T-helper 2 cell (primary cell): ENCODE measurements around the gene HIGD1A.
A peak's percentile ranks its signal among the peaks of the same experiment; 100 is the strongest.

Experiments used
- DNase-seq, 5 experiments: peaks; one replicate each; pipeline versions ENCODE4 v3.0.0 to v3.0.0-alpha.2; 2012 to 2022

Gene HIGD1A

DNA sequence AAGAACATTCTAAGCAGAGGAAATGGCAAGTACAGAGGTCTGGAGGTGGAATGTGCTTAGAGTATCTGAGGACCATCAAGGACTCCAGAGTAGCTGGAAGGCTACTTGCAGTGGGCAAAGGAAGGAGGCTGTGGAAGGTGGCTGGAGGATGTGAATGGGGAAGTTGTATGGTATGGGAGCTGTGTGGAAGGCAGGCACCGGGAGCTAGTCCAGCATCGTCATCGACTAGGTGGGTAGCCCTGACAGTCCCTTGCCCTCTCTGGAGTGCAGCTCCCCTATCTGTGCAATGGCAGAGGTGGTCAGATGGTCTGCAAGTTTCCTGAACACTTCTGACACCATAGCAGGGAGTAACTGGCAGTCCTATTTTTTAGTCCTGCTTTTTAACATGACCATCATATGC is 50.5 kb downstream of the HIGD1A start:
- no peak for DNase-seq

DNA sequence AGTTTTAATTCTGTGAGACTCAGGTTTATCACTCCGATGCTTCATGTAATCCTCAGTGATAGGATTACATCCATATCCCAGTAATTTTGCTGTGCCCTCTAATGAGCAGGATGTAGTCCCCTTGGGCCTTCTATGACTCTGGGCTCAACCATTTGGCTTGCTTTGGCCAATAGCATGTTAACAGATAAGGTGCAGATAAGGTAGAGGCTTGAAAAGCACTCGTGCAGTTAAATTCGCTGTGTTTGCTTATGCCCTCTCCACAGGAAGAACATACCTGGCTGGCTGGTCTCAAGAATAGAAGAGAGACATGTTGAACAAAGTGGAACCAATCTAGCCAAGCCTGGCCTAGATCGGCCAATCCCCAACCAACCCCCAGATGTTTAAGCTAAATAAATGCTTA is 51.3 kb downstream of the HIGD1A start:
- no peak for DNase-seq

DNA sequence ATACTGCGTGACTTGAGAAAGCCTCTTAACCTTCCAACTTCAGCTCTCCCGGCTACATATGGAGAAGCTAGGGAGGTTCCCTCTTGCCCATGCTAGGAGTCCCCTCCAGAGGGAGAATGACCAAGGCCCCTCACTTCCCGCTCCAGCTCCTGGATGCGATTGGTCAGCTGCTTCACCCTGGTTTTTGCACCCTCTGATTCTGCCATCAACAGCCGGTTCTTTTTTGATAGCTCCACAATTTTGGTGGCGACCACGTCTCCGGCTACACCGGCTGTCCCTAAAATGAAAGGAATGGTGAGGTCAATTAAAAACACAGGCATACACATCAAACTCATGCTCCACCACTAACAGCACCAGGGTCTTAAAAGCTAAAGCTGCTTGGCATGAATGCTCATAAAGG is 51.8 kb downstream of the HIGD1A start:
- no peak for DNase-seq

DNA sequence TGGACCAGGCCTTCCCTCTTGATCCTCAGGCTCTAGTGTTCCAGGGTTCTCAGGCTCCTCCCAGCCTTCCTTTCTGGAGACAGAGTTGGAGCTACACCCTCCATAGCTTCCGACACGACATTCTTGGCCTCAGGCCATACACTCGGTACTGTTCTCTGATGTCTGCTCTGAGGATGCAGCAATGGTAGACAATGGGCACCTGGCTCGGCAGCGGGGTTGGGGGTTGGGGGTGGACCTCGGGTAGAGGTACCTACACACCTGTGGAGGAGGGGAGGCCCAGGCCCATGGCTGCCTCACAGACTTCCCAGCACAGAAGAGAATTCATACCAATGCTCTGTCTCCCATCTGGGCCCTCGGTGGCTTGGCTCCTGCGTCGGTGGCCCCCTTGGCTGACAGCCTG is 52.7 kb downstream of the HIGD1A start:
- no peak for DNase-seq

DNA sequence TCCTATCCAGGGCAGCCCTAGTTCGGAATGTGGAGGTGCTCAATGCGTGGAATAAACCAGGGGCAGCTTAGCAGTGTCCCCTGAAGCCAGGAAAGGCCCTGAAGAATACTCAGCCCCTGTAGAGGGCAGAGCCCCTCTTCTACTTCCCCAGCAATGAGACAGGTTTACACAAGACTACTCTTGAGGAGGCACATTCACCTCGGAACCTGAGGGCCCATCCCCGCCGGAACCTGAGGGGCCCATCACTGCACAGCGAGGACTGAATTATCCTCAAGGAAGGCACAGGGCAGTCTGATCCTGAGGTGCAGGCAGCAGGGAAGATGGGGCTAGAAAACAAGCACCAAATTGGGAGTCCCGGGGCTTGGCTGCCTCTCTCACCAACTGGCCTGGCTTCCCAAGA is 53.5 kb downstream of the HIGD1A start:
- no peak for DNase-seq

DNA sequence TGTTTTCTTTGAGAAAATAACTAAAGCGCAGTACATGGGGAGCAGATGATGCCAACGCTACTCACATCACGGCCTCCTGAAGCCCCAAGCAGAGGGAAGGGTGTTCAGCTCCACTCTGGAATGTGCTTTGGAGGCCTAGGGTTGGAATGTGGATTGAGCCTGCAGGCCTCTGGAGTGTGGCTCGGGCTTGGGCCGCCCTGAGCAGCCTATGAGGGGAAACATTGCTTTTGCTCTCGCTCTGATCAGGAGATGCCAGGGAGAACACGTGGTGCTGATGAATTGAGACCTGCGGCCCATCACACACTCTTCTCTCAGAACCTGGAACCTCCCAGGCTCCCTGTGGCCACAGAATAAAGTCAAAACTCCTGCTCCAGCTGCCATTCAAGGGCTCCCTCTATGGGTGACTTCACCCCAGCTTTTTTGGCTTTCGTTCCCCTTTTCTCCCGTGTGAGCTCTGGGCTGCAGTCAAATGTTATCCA is 54.5 kb downstream of the HIGD1A start:
- DNase-seq = no peak

DNA sequence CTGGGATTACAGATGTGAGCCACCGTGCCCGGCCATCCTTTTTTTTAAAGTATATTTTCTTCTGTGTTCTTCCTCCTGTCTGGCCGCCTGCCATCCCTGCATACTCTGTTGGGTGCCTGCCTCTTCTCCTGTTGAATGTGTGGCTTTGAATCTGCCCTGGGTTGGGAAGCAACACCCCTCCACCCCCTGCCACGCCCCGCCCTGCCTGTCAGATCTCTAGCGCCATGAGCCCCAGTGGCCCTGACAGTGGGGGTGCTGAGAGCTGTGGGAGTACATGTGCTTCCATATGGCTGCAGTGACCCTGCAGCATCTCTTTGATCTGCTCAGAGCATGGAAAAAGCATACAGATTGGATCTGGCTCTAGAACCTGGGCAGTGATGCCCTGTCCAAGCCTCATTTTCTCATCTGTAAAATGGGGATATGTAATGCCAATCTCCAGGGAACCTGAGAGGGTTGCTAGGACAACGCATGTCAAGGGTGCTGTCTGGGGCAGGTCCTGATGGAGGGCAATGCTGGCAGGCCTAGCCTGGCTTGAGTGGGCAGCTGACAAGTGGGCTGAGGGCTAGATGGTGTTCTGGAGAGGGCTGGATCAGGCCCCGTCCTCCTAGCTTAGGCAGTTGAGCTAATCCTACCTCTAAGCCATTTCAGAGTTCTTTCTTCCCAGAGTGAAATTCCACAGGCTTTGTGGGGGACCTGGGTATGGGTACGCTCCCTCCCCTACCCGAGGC is 55.1 kb downstream of the HIGD1A start:
- DNase-seq = no peak

DNA sequence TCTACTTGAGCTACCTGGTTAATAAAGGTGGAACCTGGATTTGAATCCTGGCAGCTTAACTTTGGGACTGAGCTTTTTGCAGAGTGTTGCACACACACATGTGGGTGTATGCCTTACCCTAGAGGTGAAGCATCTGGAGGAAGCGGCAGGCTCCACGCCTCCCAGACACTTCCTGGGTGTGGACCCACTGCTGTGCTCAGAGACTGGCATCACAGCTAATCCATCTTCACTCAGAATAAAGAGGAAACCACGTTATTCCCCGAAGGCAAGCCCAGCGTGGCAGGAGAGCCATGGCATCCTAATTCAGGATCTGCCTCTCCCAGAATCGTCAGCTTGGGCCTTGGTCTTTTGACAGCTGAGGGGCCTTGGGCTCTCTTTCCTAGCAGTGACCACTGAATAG is 56.7 kb downstream of the HIGD1A start:
- peak in 2 of 5 experiments; percentile 12 to 66 for DNase-seq

DNA sequence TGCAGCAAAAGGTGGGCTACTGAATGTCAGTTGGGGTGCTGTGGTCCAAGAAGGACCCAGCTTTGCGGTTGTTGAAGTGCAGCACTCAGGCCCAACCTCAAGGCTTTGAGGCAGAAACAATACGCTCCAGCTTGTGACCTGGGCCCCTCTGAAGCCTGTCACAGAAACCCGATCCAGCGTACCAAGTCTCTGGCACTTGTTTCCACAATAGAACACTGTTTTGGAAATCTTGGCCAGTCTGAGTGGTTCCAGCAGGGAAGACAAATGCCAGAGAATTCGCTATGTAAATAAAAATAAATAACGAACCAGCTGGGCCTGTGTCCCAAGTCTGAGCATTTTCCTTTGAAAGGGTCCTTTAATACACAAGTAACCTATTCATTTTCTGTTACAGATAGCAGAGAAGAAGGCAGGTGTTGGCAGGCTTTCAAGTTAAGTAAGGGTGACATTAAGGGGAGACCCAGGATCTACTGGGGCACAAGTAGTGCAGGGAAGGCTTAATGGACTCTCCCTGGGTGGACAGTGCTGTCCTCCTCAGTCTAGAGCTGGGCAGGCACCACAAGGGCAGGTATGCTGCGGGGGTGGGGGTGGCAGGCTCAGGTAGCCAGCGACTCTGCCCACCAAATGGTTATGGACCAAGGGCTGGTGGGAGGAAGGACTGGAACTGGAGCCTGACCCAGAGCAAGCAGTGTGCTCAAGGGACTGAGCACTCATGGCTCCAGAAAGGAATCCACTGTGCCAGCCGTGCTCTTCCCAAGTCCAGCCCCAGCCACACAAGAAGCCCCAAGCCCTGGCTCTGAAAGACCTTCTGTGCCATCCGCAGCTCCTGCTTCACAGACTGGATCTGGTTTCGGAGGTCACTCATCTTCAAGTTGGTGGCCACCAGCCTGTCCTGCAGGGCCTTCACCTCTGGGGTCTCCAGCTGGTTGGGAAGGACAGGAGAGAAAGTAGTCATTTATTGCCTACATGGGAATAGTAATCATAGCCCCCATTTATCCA is 57.5 kb downstream of the HIGD1A start:
- no peak for DNase-seq

DNA sequence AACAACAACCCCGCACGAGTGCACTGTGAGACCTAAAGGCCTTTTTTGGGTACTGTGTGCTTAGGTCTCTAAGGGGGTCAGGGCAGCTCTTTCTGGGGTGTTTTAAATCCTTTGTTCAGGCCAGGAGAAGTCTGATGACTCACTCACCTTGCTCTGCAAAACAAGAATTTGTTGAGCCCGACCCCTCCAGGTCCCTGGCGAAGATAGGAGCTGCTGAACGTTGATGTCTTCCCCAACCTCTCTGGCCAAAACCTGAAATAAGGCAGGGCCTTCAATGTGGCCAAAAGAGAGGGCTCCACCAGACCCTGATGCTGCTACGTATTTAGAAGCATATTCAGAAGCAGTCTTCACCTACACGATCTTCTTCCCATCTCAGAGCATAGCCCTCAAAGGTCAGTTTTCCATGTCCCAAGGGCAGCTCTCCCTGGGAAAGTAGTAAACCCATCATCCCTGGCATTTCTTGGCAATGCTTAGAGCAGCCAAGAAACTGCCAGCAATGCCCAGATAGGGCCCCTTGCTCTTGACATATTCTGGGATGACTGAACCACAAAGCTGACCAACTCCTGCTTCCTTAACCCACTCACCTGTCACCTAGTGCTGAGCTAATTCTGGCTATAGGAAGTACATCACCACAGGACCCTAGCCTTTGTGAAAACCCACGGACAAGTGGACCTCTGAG is 58.4 kb downstream of the HIGD1A start:
- DNase-seq = no peak

DNA sequence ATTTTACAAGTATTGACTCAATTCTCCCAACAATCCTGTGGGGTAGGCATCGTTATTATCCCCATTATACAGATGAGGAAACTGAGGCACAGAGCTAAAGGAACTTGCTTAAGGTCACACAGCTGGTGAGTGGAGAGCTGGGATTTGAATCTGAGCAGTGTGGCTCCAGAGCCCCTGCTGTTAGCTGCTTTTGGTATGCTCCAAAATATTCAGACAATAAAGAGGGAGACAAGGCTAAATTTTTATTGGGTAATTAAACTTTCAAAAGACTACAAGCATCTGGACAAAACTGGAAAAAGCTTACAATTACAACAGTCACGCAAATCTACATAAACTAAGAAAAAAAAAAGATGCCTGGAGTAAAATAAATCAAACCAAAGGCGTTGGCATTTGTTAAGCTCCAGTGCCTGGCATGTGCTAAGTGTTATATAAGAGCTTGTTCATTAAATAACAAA is 59.0 kb downstream of the HIGD1A start:
- no peak for DNase-seq

DNA sequence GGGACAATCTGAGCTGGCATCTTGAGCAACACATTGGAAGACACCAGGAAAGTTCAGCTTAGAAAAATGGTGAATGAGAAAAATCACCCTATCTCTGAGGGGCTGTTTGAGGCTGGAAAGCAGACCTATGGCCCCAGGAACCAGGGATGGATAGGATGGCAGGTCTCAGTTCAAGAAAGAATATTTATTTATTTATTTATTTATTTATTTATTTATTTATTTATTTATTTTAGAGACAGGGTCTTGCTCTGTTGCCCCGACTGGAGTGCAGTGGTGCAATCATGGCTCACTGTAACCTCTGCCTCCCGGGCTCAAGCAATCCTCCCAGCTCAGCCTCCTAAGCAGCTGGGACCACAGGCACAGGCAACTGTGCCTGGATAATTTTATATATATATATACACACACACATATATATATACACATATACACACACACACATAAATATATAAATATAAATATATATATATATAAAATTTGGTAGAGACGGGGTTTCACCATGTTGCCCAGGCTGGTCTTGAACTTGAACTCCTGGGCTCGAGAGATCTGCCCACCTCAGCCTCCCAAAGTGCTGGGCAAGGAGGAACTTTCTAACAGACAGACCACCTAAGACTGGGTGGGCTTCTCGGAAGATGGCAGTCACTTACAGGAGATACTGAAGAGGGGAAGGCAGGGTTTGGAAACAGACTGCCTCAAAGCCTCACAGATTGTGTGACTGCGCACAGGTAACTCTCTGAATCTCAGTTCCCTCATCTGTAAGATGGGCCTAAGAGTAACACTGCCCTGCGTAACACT is 60.9 kb downstream of the HIGD1A start:
- DNase-seq = no peak

DNA sequence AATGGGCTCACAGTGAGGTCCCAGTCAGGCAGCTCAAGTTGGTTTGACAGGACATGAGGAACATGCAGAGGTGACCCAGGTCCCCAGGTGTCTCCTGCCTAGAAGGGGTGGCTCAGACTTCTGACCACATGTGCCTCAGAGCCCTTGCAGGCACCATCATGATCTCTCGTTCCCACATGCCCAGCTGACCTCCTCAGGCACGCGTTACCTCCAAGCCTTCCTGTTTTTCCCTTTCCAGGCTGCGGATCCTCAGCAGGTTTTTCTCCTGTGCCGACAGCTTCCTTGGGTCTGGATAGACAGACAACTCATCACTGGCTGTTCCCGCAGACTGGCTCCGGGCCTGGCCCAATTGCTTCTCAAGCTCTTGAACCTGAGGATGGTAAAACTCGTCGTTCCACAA is 61.6 kb downstream of the HIGD1A start:
- DNase-seq = no peak

DNA sequence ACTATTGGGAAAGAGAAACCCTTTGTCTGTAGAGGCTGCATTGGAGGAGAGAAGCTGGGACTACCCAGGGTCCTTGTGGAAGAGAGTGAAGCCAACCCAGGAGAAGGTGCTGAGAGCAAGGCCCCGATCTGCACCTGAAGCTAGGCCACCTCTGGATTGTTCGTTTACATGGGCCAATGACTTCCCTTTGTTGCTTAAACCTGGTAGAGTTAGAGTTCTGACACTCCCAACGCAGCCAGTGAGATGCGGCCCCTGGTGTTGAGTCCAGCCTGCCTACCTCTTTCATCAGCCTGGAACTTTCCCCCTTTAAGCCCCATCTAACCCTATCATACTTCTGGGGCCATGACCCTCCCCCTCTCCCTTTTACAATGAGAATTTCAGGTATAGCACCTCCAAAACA is 62.0 kb downstream of the HIGD1A start:
- DNase-seq = no peak

DNA sequence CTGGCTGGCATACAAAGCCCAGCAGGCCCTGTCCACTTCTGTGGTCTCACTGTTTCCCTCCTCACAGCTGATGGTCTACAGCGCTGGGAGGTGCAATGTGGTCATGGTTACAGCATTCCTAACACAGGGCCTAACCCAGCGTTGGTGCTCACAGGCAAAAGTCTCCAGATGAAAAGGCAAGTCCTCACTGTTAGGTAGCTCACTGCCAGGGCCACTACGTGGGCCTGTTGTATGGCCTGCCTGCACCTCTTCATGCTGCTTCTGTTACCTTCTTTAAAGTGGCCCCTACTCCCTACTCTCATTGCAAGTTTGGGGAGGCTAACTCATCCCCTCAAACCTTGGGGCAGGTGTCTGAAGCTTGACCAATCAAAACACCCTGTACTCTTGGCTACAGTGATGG is 62.5 kb downstream of the HIGD1A start:
- no peak for DNase-seq

DNA sequence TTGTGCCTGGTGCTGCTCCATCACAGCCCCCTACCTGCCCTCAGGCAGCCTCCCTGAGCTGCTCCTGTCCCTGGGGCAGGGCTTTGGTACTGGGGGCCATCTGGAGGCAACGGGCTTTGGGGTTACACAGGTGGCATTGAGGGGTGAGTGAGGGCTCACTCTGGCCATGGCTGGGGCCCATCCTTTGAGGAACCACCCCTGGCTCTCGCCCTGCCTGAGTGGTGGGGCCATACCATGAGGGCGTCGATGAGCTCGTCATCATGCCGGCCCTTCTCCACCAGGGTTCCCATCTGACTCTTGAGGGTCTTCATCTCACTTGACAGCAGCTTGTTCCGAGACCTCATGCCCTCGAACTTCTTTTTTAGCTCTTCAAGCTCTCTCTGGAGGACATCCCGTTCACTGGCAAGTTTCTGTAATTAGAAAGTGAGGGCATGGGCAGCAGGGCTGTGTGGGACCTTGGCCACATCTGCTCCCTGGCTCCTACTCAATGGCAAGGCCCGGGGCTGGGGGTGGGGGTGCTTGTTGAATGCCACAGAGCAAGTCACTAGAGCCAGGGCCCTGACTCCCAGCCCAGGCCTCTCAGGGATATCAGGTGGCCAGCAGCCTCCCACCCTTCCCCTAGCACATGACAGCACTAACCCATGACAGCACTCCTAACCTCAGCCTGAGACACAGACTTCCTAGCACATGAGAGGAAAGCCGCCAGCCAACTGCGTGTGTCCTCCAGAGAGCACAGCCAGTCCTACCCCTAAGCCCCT is 64.7 kb downstream of the HIGD1A start:
- no peak for DNase-seq

DNA sequence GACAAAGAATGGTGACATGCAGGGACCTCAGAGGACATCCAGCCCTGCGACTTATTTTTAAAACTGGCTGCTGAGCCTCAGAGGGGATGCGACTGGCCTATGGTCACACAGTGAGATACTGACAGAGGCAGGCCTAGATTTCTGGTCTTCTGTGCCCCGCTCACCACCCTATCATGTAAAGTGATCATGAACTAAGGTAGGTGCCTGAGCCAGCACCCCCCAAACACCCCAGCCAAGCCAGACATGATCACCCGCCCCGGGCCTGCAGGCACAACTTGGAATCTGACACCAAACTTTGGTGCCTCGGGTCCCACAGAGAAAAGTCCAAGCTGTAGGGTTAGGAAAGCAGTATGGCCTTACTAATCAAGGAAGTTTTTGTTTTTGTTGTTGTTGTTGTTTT is 67.8 kb downstream of the HIGD1A start:
- DNase-seq = no peak

DNA sequence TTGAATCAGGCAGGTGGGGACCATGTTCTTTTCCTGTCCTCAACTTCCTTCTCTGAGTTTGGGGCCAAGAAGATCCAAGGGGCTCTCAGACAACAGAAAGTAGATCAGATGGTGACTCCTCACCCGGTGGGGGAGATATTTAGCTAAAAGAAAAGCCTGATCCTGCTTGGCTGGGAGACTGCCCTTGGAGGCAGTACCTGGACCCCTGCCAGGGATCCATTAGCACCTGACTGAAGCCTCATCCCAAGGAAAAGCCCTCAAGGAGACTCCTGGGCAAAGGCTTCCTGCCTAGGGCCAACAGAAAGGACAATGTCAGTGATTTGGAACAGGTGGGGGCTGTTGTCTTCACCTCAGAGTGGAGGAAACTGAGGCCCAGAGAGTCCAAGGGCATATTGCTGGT is 68.2 kb downstream of the HIGD1A start:
- no peak for DNase-seq

DNA sequence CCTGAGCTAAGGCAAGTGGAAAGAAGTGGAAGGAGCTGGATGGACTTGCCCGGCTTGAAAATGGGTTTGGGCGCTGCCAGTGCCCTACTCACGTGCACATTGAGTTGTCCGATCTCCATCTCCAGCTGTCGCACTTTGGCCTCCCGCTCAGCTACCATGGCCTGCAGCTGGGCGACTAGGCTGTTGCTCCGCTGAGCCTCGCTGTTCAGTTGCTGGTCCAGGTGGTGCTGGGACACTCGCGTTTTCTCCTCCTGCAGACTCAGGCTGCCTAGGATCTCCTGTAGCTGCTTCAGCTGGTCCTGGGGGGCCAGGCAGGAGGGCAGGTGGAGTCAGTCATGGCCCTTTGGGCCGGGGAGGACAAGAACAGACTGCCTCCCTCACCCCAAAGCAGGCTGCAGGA is 68.7 kb downstream of the HIGD1A start:
- DNase-seq = no peak

DNA sequence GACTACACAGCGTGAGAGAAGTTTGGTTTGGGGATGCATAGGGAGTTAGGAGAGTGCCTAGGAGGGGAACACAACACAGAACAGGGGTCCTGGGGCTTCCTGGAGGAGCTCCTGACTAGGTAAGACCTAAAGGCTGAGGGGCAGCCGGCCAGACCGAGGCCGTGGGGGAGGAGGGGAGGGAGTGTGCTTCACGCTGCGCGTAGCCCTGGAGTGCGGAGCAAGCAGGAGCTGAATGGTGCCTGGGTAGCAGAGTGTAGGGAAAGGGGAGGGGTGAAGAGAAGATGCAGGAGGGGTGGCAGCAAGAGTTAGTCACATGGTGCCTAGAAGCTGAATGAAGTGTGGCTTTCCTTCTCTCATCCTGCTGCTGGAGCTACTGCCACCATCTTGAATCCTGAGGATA is 69.3 kb downstream of the HIGD1A start:
- no peak for DNase-seq

DNA sequence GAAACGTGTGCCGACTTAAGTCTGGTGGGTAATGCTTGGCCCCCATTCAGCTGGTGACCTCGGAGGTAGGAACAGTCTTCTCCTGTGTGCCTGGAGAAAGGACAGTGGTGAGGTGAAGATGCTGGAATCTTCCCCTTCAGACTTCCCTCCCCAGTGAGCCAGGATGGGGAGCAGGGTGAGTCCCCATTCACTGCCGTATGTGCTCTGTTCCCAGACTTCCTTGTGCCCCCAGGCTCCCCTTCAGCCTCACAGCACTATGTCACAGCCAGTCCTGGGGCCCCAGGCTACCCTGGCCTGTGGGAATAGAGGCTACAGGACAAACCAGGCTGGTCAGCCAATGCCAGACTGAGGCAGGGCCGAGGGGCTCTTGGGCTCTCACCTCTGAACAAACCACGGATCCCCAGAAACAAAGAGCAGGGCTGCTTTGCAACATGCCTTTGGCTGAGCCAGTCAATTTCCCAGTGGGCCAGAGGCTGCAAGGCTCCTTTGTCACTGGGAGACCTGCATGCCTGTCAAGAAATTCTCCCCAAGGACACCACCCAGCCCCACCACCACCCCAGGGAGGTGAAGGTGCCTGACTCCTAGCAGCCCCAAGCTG is 69.9 kb downstream of the HIGD1A start:
- no peak for DNase-seq
